Endothelial cell of umbilical vein (primary cell): Measurements from ENCODE around the gene NPFFR2. TPM values are rescaled to one million over a fixed set of nuclear protein-coding genes. Genes with fewer than 3 reads are reported as not detected.

Source experiments
- BruUV-seq: library from RNA; stranded (reverse); fragments of 400-500 nt; replicated peaks from 2 replicates; lab custom pipeline; 2021; lab: Mats Ljungman, UMichigan
- CTCF ChIA-PET: fragments of 300-600, 350-600 bp; sonication (Branson Sonifier 250); formaldehyde crosslinking; loops from one replicate; lab custom pipeline; 2021; ENCODE audit warnings: antibody characterized with exemption, inconsistent platforms; lab: Charles Lee
- POLR2A ChIA-PET: fragments of 300-600, 350-600 bp; sonication (Branson Sonifier 250); formaldehyde crosslinking; loops from one replicate; lab custom pipeline; 2021; ENCODE audit warnings: antibody characterized with exemption, inconsistent platforms; lab: Charles Lee
- DNase-seq: peaks from one replicate; pipeline ENCODE4 v3.0.0-alpha.2; 2011; ENCODE audit warnings: low read depth, low spot score
- FAIRE-seq: peaks from 2 replicates; lab custom pipeline; 2011; peaks lifted over from hg19 to GRCh38; lab: Jason Lieb, UNC
- H2AFZ ChIP-seq: 2 replicates; pipeline ENCODE4 v1.6.0; 2012; ENCODE audit warnings: low read depth, low read length, control low read depth, inconsistent platforms
- H3K27ac ChIP-seq: 2 replicates; pipeline ENCODE4 v1.5.1; 2011; ENCODE audit warnings: low read depth, mild to moderate bottlenecking, control low read depth, low read length, moderate library complexity; ENCODE audit not compliant: insufficient read depth
- H3K27me3 ChIP-seq, 2 experiments: 2 replicates each; pipeline versions ENCODE4 v1.6.0 to v1.6.1; 2011; ENCODE audit warnings: low read length in 2 of 2, mixed read lengths in 1 of 2; ENCODE audit not compliant: control insufficient read depth in 2 of 2, insufficient read depth in 2 of 2
- H3K36me3 ChIP-seq, 2 experiments: 2 replicates in 1 of 2; 3 replicates in 1 of 2; pipeline ENCODE4 v1.5.1; 2011; ENCODE audit warnings: low read length in 2 of 2, mild to moderate bottlenecking in 1 of 2, moderate library complexity in 1 of 2; ENCODE audit not compliant: control insufficient read depth in 2 of 2, insufficient read depth in 2 of 2; ENCODE audit errors: extremely low read depth in 1 of 2
- H3K4me1 ChIP-seq: 3 replicates; pipeline ENCODE4 v1.5.1; 2011; ENCODE audit warnings: mild to moderate bottlenecking, low read length; ENCODE audit not compliant: control insufficient read depth, insufficient read depth; ENCODE audit errors: extremely low read depth
- H3K4me2 ChIP-seq: 2 replicates; pipeline ENCODE4 v1.6.1; 2011; ENCODE audit warnings: low read length, control low read depth, mixed read lengths; ENCODE audit not compliant: insufficient read depth
- H3K4me3 ChIP-seq, 3 experiments: fragments of 200-600 bp in 1 of 3; sonication (generic), shearing (Covaris generic) in 1 of 3; replicated peaks in 1 of 3; 2 replicates each; pipeline ENCODE4 v1.5.1; 2011 to 2016; ENCODE audit warnings: control low read depth in 3 of 3, low read length in 3 of 3, mild to moderate bottlenecking in 2 of 3, inconsistent platforms in 1 of 3, low read depth in 1 of 3, moderate library complexity in 1 of 3; ENCODE audit not compliant: insufficient read depth in 1 of 3
- H3K79me2 ChIP-seq: 2 replicates; pipeline ENCODE4 v1.6.0; 2012; ENCODE audit warnings: low read length, inconsistent platforms; ENCODE audit not compliant: control insufficient read depth, insufficient read depth
- H3K9ac ChIP-seq: replicated peaks from 2 replicates; pipeline ENCODE3; 2011; ENCODE audit warnings: low read length, control low read depth; ENCODE audit not compliant: insufficient read depth; ENCODE audit errors: extremely low read depth
- H3K9me1 ChIP-seq: replicated peaks from 3 replicates; pipeline ENCODE4 v1.6.0; 2011; ENCODE audit warnings: mild to moderate bottlenecking, low read length; ENCODE audit not compliant: control insufficient read depth, insufficient read depth; ENCODE audit errors: extremely low read depth
- H3K9me3 ChIP-seq: replicated peaks from 2 replicates; pipeline ENCODE4 v1.5.1; 2012; ENCODE audit warnings: low read length, inconsistent platforms; ENCODE audit not compliant: control insufficient read depth, insufficient read depth
- H4K20me1 ChIP-seq: replicated peaks from 2 replicates; pipeline ENCODE3; 2011; ENCODE audit warnings: mild to moderate bottlenecking, low read length; ENCODE audit not compliant: control insufficient read depth, insufficient read depth; ENCODE audit errors: extremely low read depth
- CTCF ChIP-seq, 2 donors: IDR thresholded peaks; 1 replicate in 1 of 2; 2 replicates in 1 of 2; pipeline ENCODE4 v1.5.1; 2011; ENCODE audit warnings: low read length in 2 of 2, mild to moderate bottlenecking in 2 of 2, moderate library complexity in 2 of 2, control low read depth in 1 of 2, inconsistent platforms in 1 of 2, low read depth in 1 of 2; ENCODE audit not compliant: insufficient read depth in 1 of 2; ENCODE audit errors: extremely low read depth in 1 of 2
- EZH2 ChIP-seq: IDR thresholded peaks from 2 replicates; pipeline ENCODE4 v1.6.1; 2012; ENCODE audit warnings: borderline replicate concordance, low read depth, mild to moderate bottlenecking, moderate library complexity, low read length, inconsistent platforms; ENCODE audit not compliant: severe bottlenecking
- FOS ChIP-seq: IDR thresholded peaks from 2 replicates; pipeline ENCODE4 v1.6.1; 2011; ENCODE audit warnings: mild to moderate bottlenecking, low read length, moderate library complexity, borderline replicate concordance; ENCODE audit not compliant: insufficient read depth
- GATA2 ChIP-seq: IDR thresholded peaks from 2 replicates; pipeline ENCODE4 v1.7.0; 2011; ENCODE audit warnings: low read depth, mild to moderate bottlenecking, moderate library complexity, mixed read lengths, low read length; ENCODE audit not compliant: insufficient read length, insufficient read depth
- JUN ChIP-seq: IDR thresholded peaks from 2 replicates; pipeline ENCODE4 v1.6.1; 2011; ENCODE audit warnings: borderline replicate concordance, low read depth; ENCODE audit not compliant: insufficient read length, insufficient read depth
- MYC ChIP-seq: IDR thresholded peaks from one replicate; pipeline ENCODE4 v1.6.1; 2011; ENCODE audit warnings: mild to moderate bottlenecking, low read depth, low read length
- POLR2A ChIP-seq: IDR thresholded peaks from 2 replicates; pipeline ENCODE4 v1.6.1; 2012; ENCODE audit warnings: low read depth, mild to moderate bottlenecking, control low read depth, low read length
- POLR2AphosphoS5 ChIP-seq: IDR thresholded peaks from 2 replicates; pipeline ENCODE4 v1.6.1; 2012; ENCODE audit warnings: low read depth, mild to moderate bottlenecking, control low read depth, low read length, moderate library complexity; ENCODE audit not compliant: insufficient read depth
- dilution Hi-C: fragments of 300-500 bp; cut with MboI; formaldehyde crosslinking; loops from one replicate; pipeline ENCODE4 v1.15.0; 2019; ENCODE audit warnings: low sequenced_read_pairs; ENCODE audit not compliant: extremely low pct_ligation_motif_present
- intact Hi-C: fragments of 100-400 bp; cut with micrococcal nuclease; formaldehyde crosslinking; loops from one replicate; pipeline ENCODE4 v1.10.0; 2022
- polyA plus RNA-seq, 4 experiments: library from polyadenylated mRNA; depleted of rRNA in 3 of 4; stranded (reverse) in 3 of 4; unstranded in 1 of 4; fragments of >200 nt; gene quantifications; 2 replicates each; pipeline versions ENCODE4 v1.2.1 to v1.2.3, GENCODE V29; 2011 to 2012; ENCODE audit warnings: missing spikeins in 1 of 4
- total RNA-seq: library from RNA; stranded (reverse); gene quantifications from 2 replicates; pipeline ENCODE4 v1.2.3, GENCODE V29; 2021
- TF ChIP-seq, protein P1 (sequence below): IDR thresholded peaks from 2 replicates; pipeline ENCODE4 v1.6.1; 2011; ENCODE audit not compliant: insufficient read depth, insufficient read length

Gene NPFFR2
- total and polyA plus RNA-seq, 2 donors (not counting 3 experiments of a cell fraction or from before 2014, with no cell fraction given): 0.06 TPM; not detected in 1

DNA sequence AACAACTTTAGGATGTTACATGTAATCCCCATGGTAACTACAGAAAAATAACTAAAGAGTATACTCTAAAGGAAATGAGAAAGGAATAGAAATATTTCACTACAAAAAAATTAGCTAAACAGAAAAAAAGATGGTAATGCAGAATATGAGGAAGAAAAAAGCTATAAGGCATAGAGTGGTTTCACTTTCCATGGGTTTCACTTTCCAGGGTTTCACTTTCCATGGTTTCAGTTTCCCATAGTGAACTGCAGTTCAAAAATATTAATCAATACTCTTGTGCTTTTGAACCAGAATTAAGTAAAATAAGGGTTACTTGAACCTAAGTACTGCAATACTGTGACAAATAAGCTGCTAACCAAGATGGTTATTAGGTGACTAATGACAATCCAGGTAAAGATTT, 42.0 kb downstream of the NPFFR2 start:
- Histone ChIP-seq H3K4me1 (no peaks in the 10 kb centered on the region), H4K20me1 (no peaks in the 10 kb centered on the region), H3K9ac (no peak overlapping the region), H2AFZ (no peak overlapping the region), H3K27me3 (no peaks in the 10 kb centered on the region), H3K4me2 (no peak overlapping the region), H3K27ac (no peak overlapping the region), H3K9me1 (no peaks in the 10 kb centered on the region), H3K79me2 (no peaks in the 10 kb centered on the region), H3K4me3 (no peak overlapping the region), H3K9me3 (no peaks in the 10 kb centered on the region), H3K36me3 (no peaks in the 10 kb centered on the region)
- no peak for DNase-seq
- no peak for FAIRE-seq
- dilution Hi-C loops: no loop called here
- POLR2A ChIA-PET: no interaction called here
- no TSS peak for BruUV-seq
- intact Hi-C loops: no loop called here
- CTCF ChIA-PET: no interaction called here
- TF ChIP-seq JUN (no peak), CTCF (IDR thresholded peaks at IDR 0.05; ENCODE audit: extremely low read depth in 1 of 2, insufficient read depth in 1 of 2, low read depth in 1 of 2, low read length in 2 of 2) (no peak), POLR2AphosphoS5 (no peak), MYC (no peak), POLR2A (no peak), FOS (no peak), GATA2 (no peak), EZH2 (no peak)
- TF ChIP-seq, protein P1, sequence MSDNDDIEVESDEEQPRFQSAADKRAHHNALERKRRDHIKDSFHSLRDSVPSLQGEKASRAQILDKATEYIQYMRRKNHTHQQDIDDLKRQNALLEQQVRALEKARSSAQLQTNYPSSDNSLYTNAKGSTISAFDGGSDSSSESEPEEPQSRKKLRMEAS: no peak
